Mesendoderm (in vitro differentiated cells): Measurements from ENCODE around the gene PEAR1.

Experiments used
- DNase-seq: peaks from one replicate; pipeline ENCODE4 v3.0.0; 2013
- H2AK5ac ChIP-seq: 2 replicates; pipeline ENCODE4 v1.6.1; 2013; ENCODE audit warnings: low read length, inconsistent platforms
- H2BK120ac ChIP-seq: 2 replicates; pipeline ENCODE4 v1.6.1; 2013; ENCODE audit warnings: low read depth, mild to moderate bottlenecking, low read length, moderate library complexity, mixed read lengths
- H2BK15ac ChIP-seq: replicated peaks from 2 replicates; pipeline ENCODE4 v1.6.1; 2013; ENCODE audit warnings: low read depth, mild to moderate bottlenecking, moderate library complexity
- H2BK5ac ChIP-seq: 2 replicates; pipeline ENCODE4 v1.6.1; 2013; ENCODE audit warnings: low read length, inconsistent platforms
- H3K18ac ChIP-seq: 2 replicates; pipeline ENCODE4 v1.6.1; 2013; ENCODE audit warnings: mild to moderate bottlenecking, low read length, mixed read lengths
- H3K23ac ChIP-seq: one replicate; pipeline ENCODE4 v1.6.1; 2013; ENCODE audit warnings: low read length
- H3K27ac ChIP-seq: 2 replicates; pipeline ENCODE4 v1.5.1; 2013; ENCODE audit warnings: low read depth, mild to moderate bottlenecking, inconsistent platforms, low read length, moderate library complexity
- H3K27me3 ChIP-seq: 2 replicates; pipeline ENCODE4 v1.6.1; 2013; ENCODE audit warnings: low read length, control low read depth, mild to moderate bottlenecking, inconsistent platforms; ENCODE audit not compliant: insufficient read depth, poor library complexity
- H3K36me3 ChIP-seq: 2 replicates; pipeline ENCODE4 v1.6.1; 2013; ENCODE audit warnings: low read length, inconsistent platforms; ENCODE audit not compliant: control insufficient read depth, insufficient read depth
- H3K4ac ChIP-seq: one replicate; pipeline ENCODE4 v1.6.1; 2013; ENCODE audit warnings: low read depth, mild to moderate bottlenecking, low read length, moderate library complexity
- H3K4me1 ChIP-seq: 2 replicates; pipeline ENCODE4 v1.6.1; 2013; ENCODE audit warnings: low read depth, low read length, inconsistent platforms; ENCODE audit not compliant: control insufficient read depth
- H3K4me2 ChIP-seq: 2 replicates; pipeline ENCODE4 v1.6.1; 2013; ENCODE audit warnings: low read length
- H3K4me3 ChIP-seq: 2 replicates; pipeline ENCODE4 v1.5.1; 2013; ENCODE audit warnings: mild to moderate bottlenecking, low read length
- H3K56ac ChIP-seq: one replicate; pipeline ENCODE4 v1.6.1; 2013; ENCODE audit warnings: low read length
- H3K79me1 ChIP-seq: 2 replicates; pipeline ENCODE4 v1.6.1; 2013; ENCODE audit warnings: low read length, inconsistent platforms
- H3K79me2 ChIP-seq: 2 replicates; pipeline ENCODE4 v1.6.1; 2013; ENCODE audit warnings: mild to moderate bottlenecking, low read length; ENCODE audit not compliant: control insufficient read depth, insufficient read depth
- H3K9ac ChIP-seq: 2 replicates; pipeline ENCODE4 v1.6.1; 2013; ENCODE audit warnings: low read length, inconsistent platforms
- H4K5ac ChIP-seq: one replicate; pipeline ENCODE4 v1.6.1; 2013; ENCODE audit warnings: low read length
- H4K8ac ChIP-seq: one replicate; pipeline ENCODE4 v1.6.1; 2013; ENCODE audit warnings: low read depth, mild to moderate bottlenecking, control low read depth, low read length, moderate library complexity
- WGBS: extraction: QIAGEN DNeasy Blood & Tissue Kit; methylation state at CpG from one replicate; pipeline ENCODE4 v1.1.7; 2013; ENCODE audit warnings: low lambda C conversion rate, missing lambda C conversion rate; ENCODE audit not compliant: insufficient coverage; ENCODE audit errors: extremely low coverage; 5-methylcytosine and 5-hydroxymethylcytosine counted together

Gene PEAR1

GRCh38 chr1:156945881-156946661, 52.6 kb downstream of the PEAR1 start:
- Histone ChIP-seq H3K4me3 (no peak overlapping the region), H4K5ac (no peak overlapping the region), H3K4me2 (no peak overlapping the region), H3K27me3 (no peaks in the 10 kb centered on the region), H3K4me1 (peaks cover 8% of the 10 kb centered on the region), H3K4ac (no peak overlapping the region), H3K23ac (no peak overlapping the region), H3K36me3 (peaks cover 9% of the 10 kb centered on the region), H3K79me2 (no peaks in the 10 kb centered on the region), H3K27ac (no peak overlapping the region), H3K18ac (no peak overlapping the region), H4K8ac (no peak overlapping the region), H3K79me1 (no peaks in the 10 kb centered on the region), H3K9ac (no peak overlapping the region), H2BK15ac (no peak overlapping the region), H2BK120ac (no peak overlapping the region), H3K56ac (no peak overlapping the region), H2AK5ac (no peak overlapping the region), H2BK5ac (no peak overlapping the region)
- no peak for DNase-seq
- WGBS = no CpG with 5 or more reads among the region's 11 CpGs

GRCh38 chr1:156947127-156947526, 53.6 kb downstream of the PEAR1 start:
- H3K23ac ChIP-seq = no peak overlapping the region
- no peak overlapping the region for H4K5ac ChIP-seq
- no peak overlapping the region for H3K4me2 ChIP-seq
- H3K36me3 ChIP-seq = peaks cover 8% of the 10 kb centered on the region
- H3K56ac ChIP-seq = no peak overlapping the region
- no peaks in the 10 kb centered on the region for H3K79me1 ChIP-seq
- H3K9ac ChIP-seq = no peak overlapping the region
- H3K79me2 ChIP-seq = no peaks in the 10 kb centered on the region
- peaks cover 8% of the 10 kb centered on the region for H3K4me1 ChIP-seq
- H2BK120ac ChIP-seq = no peak overlapping the region
- H3K4me3 ChIP-seq = no peak overlapping the region
- no peak for DNase-seq
- no peak overlapping the region for H3K18ac ChIP-seq
- no peaks in the 10 kb centered on the region for H3K27me3 ChIP-seq
- no peak overlapping the region for H3K27ac ChIP-seq
- no peak overlapping the region for H3K4ac ChIP-seq
- no peak overlapping the region for H4K8ac ChIP-seq
- no peak overlapping the region for H2BK5ac ChIP-seq
- no peak overlapping the region for H2AK5ac ChIP-seq
- no CpG with 5 or more reads among the region's 9 CpGs for WGBS
- no peak overlapping the region for H2BK15ac ChIP-seq

- H3K56ac ChIP-seq = no peak overlapping the region
- H2BK15ac ChIP-seq = no peak overlapping the region
- H4K8ac ChIP-seq = no peak overlapping the region
- H3K79me1 ChIP-seq = no peaks in the 10 kb centered on the region
- no peak overlapping the region for H3K4me3 ChIP-seq
- H3K27me3 ChIP-seq = no peaks in the 10 kb centered on the region
- H4K5ac ChIP-seq = no peak overlapping the region
- H3K36me3 ChIP-seq = peaks cover 8% of the 10 kb centered on the region
- no peak overlapping the region for H3K23ac ChIP-seq
- H3K18ac ChIP-seq = no peak overlapping the region
- peaks cover 8% of the 10 kb centered on the region for H3K4me1 ChIP-seq
- no peak overlapping the region for H3K27ac ChIP-seq
- H2BK5ac ChIP-seq = no peak overlapping the region
- no peak overlapping the region for H3K4ac ChIP-seq
- no peaks in the 10 kb centered on the region for H3K79me2 ChIP-seq
- no peak for DNase-seq
- H2BK120ac ChIP-seq = no peak overlapping the region
- no peak overlapping the region for H3K9ac ChIP-seq
- no peak overlapping the region for H3K4me2 ChIP-seq
- WGBS = no CpG with 5 or more reads among the region's 17 CpGs
- H2AK5ac ChIP-seq = no peak overlapping the region
Observed at GRCh38 chr1:156947818-156948525, 54.5 kb downstream of the PEAR1 start.

GRCh38 chr1:156948708-156949107, 55.2 kb downstream of the PEAR1 start:
- Histone ChIP-seq H3K9ac (no peak overlapping the region), H2AK5ac (no peak overlapping the region), H3K23ac (no peak overlapping the region), H3K4me1 (peaks cover 8% of the 10 kb centered on the region), H3K27me3 (no peaks in the 10 kb centered on the region), H3K4me3 (no peak overlapping the region), H4K5ac (no peak overlapping the region), H3K4me2 (no peak overlapping the region), H2BK15ac (no peak overlapping the region), H2BK120ac (no peak overlapping the region), H3K56ac (no peak overlapping the region), H2BK5ac (no peak overlapping the region), H3K79me1 (no peaks in the 10 kb centered on the region), H3K4ac (no peak overlapping the region), H3K36me3 (peaks cover 5% of the 10 kb centered on the region), H4K8ac (no peak overlapping the region), H3K79me2 (no peaks in the 10 kb centered on the region), H3K18ac (no peak overlapping the region), H3K27ac (no peak overlapping the region)
- WGBS = no CpG with 5 or more reads among the region's 4 CpGs
- peak; percentile 77 for DNase-seq

- H4K8ac ChIP-seq = no peak overlapping the region
- no CpG with 5 or more reads among the region's 5 CpGs for WGBS
- no peak overlapping the region for H3K9ac ChIP-seq
- H3K27me3 ChIP-seq = no peaks in the 10 kb centered on the region
- H3K4me2 ChIP-seq = no peak overlapping the region
- no peak overlapping the region for H2BK120ac ChIP-seq
- peaks cover 5% of the 10 kb centered on the region for H3K36me3 ChIP-seq
- no peak overlapping the region for H3K23ac ChIP-seq
- H3K79me2 ChIP-seq = no peaks in the 10 kb centered on the region
- no peak overlapping the region for H2AK5ac ChIP-seq
- H3K27ac ChIP-seq = no peak overlapping the region
- DNase-seq = peak; percentile 69
- H2BK15ac ChIP-seq = no peak overlapping the region
- H3K4ac ChIP-seq = no peak overlapping the region
- H3K4me1 ChIP-seq = peaks cover 8% of the 10 kb centered on the region
- no peak overlapping the region for H4K5ac ChIP-seq
- H3K56ac ChIP-seq = no peak overlapping the region
- no peak overlapping the region for H3K18ac ChIP-seq
- no peak overlapping the region for H2BK5ac ChIP-seq
- H3K4me3 ChIP-seq = no peak overlapping the region
- no peaks in the 10 kb centered on the region for H3K79me1 ChIP-seq
Observed at GRCh38 chr1:156949127-156949526, 55.6 kb downstream of the PEAR1 start.
